GDM1 (cell line): ENCODE results near the gene TOR4A.
"Not testable (repeated sequence)": the region's sequence is repeated elsewhere in the genome, so short reads cannot be mapped to it uniquely, and the experiment has no call there.

ENCODE experiments used
- DNase-seq: peaks from one replicate; lab custom pipeline; 2025; lab: John Stamatoyannopoulos, UW

Gene TOR4A

DNA sequence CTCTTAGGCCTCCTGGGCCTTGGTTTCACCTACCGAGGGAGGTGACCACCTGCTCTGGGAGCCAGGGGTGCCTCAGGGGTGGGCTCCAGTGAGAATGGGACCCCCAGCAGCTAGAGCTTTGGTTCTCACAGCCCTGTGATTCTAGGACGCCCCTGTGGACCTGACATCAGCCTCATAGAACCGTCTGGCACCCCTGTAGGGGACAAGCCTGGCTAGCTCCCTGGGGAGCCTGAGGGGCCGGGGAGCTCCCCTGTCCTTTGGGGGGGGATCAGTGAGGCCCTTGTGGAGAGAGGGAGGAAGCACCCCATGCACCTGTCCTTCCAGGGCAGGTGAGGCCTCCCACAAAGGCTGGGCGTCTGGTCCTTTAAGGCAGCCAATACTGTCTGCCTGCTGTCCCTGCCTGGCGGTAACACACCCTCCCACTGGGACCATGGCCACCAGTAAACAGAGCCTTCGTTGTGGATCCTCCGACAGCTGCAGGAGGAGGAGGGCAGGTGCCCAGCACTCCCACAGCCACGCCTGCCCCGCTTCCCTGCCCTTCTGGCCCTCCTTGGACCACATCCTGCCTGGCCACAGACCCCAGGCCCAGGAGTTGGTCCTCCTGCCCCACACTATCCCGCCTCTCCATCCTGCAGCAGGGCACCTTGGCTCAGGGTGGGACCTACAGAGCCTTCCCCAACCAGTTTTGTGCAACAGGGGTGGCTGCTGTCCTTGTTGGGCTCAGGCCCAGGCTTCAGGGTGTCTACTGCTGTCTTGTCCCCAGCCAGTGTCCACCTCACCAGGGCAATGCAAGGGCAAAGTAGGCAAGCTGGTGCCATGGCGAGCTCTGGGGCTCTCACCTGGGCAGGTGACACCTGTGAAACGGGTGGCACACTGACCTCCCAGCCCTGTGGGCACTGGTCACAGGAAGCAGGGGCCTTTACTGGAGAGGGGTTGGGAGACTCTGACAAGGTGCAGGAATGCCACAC is 39.5 kb upstream of the TOR4A start:
- no peak for DNase-seq

DNA sequence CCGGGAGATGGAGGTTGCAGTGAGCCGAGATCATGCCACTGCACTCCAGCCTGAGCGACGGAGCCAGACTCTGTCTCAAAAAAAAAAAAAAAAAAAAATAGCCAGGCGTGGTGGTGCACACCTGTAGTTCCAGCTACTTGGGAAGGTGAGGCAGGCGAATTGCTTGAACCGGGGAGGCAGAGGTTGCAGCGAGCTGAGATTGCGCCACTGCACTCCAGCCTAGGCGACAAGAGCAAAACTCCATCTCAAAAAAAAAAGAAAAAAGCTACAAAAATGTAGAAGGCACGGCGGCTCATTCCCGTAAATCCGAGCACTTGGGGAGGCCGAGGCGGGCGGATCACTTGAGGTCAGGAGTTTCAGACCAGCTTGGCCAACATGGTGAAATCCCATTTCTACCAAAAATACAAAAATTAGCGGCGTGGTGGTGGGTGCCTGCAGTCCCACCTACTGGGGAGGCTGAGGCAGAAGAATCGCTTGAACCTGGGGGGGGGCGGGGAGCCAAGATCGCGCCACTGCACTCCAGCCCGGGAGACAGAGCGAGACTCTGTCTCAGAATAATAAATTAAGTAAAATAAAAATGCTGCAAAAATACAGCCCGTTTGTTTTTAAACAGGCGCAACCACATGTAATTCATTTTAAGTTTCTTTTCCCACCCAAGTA is 37.9 kb upstream of the TOR4A start:
- not testable (repeated sequence) for DNase-seq

DNA sequence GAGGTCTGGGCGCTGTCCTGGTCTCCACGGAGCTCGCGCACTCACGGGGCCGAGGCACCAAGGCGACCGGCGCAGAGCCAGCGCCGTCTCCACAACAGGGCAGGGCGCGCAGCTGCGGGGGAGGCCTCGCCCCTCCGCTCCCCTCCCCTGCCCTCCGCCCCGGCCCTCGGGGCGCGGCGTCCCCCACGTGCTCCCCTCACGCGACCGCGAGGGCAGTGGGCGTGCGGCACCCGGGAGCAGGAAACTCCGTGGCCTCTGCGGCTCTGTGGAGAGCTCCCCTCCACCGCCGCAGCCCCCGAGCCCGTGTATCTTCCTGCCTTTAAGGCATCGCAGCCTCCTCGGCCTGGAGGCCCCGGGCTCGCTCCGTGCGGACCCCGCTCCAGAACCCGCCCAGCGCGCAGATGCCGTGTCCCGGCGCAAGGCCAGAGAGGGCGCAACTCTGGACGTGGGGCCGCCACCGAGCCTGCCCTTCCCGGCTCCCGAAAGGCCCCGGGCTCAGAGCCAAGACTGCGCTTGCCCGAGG is 37.1 kb upstream of the TOR4A start:
- DNase-seq = peak; percentile 87

DNA sequence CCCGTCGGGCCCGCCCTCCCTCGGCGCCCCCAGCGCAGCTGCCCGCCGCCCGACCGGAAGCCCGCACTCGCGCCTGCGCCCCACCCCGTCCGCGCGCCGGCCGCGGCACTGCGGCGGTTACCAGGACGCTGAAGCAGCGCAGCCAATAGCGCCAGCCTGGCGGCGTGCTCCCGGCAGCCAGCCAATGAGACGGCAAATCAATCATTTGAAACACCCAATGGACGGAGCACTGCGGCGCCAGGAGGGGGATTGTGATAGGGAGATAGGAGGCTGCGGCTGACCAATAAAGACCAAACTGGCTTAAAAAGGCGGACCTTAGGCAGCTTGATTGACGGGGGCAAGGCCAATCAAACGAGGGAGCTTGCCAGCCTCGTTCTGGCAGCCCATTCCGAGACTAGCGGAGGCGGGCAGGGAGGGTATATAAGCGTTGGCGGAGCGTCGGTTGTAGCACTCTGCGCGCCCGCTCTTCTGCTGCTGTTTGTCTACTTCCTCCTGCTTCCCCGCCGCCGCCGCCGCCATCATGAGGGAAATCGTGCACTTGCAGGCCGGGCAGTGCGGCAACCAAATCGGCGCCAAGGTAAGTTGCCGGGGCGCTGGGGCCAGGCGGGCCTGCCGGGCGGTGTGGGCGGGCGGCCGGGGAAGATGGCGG is 36.6 kb upstream of the TOR4A start, which contains the start of gene TUBB4B:
Gene TUBB4B (plus strand): TSS at position 447 of the 649 bp plus-strand sequence. CDS start 74 bp downstream, at position 521.
- DNase-seq = peak; percentile 100

DNA sequence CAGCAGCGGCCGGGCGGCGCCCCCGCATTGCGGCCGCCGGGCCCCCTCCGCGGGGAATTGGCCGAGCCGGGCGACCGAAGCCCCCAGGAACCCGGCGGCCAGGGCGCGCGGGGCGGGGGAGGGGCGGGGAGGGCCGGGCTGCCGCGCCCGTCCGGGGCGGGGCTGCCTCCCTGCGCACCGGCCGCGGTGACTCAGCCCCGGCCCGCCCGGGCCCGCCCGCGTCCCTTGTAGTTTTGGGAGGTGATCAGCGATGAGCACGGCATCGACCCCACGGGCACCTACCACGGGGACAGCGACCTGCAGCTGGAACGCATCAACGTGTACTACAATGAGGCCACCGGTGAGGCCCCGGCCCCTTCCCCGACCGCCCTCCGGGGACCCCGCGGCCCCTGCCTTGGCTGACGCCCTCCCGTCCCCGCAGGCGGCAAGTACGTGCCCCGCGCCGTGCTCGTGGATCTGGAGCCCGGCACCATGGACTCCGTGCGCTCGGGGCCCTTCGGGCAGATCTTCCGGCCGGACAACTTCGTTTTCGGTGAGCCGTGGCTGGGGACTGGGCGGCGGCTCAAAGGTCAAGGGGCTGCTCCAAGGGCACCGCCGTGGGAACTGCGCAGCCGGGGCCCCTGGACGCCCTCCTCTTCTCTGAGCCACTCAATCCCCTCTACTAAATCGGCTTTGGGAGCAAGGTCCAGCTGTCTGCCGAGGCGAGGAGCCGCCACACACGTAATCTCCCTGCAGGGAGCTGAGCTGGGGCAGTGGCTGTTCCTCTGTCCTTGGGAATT is 35.8 kb upstream of the TOR4A start:
- DNase-seq = no peak

DNA sequence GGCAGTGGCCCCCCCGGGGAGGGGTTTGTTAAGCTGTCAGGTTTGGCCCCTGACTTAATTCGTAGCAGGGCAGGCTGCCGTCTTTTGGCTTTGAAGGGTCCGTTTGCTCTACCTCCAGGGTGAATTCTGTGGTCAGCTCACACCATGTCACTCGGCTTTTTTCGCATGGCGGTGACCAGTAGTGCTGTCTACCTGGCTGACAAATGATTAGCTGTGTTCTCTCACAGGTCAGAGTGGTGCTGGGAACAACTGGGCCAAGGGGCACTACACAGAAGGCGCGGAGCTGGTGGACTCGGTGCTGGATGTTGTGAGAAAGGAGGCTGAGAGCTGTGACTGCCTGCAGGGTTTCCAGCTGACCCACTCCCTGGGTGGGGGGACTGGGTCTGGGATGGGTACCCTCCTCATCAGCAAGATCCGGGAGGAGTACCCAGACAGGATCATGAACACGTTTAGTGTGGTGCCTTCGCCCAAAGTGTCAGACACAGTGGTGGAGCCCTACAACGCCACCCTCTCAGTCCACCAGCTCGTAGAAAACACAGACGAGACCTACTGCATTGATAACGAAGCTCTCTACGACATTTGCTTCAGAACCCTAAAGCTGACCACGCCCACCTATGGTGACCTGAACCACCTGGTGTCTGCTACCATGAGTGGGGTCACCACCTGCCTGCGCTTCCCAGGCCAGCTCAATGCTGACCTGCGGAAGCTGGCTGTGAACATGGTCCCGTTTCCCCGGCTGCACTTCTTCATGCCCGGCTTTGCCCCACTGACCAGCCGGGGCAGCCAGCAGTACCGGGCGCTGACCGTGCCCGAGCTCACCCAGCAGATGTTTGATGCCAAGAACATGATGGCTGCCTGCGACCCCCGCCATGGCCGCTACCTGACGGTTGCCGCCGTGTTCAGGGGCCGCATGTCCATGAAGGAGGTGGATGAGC is 35.0 kb upstream of the TOR4A start:
- DNase-seq = no peak

DNA sequence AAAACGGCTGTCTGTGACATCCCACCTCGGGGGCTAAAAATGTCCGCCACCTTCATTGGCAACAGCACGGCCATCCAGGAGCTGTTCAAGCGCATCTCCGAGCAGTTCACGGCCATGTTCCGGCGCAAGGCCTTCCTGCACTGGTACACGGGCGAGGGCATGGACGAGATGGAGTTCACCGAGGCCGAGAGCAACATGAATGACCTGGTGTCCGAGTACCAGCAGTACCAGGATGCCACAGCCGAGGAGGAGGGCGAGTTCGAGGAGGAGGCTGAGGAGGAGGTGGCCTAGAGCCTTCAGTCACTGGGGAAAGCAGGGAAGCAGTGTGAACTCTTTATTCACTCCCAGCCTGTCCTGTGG is 34.3 kb upstream of the TOR4A start:
- not testable (repeated sequence) for DNase-seq

DNA sequence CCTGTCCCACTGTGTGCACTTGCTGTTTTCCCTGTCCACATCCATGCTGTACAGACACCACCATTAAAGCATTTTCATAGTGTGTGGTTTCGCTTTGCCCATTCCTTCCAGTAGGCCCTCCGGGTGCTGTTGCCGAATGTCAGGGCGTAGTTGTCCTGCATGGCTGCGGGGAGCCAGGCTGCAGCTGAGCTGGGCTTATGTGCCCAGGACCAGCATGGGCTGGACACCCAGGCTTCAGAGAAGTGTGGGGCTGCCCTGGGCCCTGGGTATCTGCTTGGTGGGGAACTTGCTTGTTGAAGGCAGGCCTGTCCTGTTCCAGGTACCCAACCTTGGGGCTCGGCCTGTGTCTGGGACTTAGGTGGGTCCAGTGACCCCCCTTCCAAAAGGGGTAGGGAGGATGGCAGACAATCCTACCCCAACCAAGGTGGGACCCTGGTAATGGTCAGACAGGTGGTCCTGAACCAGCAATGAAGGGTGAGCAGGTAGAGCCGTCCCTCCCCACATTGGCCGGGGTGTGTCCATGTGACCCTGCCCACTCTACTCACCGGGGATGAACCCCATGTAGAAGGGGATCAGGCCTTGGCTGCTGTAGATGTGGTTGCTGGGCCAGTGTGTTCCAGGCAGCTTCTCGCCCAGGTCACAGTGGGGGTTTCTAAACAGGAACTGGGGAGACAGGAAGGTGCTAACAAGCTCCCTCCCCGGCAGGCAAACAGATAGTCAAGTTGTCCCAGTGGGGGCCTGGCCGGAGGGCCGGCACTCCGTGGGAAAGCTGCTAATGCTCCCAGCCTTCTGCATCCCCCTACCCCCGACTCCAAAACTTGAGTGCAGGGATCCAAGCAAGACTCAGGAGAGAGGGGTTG is 33.7 kb upstream of the TOR4A start:
- no peak for DNase-seq

DNA sequence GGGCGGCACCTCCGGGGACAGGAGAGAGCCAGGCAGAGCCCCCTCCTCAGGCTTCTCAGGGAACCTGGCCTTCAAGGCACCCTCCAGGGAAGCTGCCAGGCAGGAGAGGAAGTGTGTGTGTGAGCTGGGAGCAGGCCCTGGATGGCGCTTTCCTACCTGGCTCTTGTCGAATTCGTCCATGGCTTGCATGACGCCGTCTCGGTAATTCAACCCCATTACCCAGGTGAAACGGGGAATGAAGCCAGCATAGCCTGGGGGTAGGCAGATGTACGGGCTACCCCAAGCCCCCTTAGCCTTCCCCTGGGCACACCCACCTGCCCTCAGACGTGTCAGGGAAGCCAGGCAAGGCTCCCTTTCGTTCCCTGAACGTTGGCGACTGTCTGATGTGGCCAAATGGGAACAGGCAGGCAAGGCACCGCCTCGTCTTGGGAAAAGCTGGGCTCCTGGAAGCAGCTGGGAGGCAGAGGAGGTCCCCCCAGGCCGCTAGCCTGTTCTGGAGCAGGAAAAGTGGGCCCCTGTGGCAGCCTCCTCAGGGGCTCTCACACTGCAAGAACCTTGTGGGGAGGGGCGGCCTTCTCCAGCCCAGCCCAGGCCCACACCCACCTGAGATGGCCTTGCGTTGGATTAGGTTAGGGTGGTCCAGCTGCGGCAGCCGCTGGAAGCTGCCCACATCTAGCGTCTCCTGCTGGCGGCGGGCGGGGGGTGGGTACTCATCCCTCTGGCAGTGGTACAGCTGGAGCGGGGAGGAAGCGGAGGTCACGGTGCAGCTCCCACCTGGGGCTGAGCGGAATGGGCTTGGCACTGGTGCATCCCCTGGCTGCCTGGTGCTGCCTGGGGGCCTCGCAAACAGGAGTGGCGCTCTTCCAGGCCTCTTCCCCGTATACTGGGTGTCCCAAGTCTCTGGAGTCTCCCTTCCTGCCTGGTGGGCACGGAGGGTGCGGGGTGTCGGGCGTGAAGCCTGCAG is 32.8 kb upstream of the TOR4A start:
- no peak for DNase-seq

DNA sequence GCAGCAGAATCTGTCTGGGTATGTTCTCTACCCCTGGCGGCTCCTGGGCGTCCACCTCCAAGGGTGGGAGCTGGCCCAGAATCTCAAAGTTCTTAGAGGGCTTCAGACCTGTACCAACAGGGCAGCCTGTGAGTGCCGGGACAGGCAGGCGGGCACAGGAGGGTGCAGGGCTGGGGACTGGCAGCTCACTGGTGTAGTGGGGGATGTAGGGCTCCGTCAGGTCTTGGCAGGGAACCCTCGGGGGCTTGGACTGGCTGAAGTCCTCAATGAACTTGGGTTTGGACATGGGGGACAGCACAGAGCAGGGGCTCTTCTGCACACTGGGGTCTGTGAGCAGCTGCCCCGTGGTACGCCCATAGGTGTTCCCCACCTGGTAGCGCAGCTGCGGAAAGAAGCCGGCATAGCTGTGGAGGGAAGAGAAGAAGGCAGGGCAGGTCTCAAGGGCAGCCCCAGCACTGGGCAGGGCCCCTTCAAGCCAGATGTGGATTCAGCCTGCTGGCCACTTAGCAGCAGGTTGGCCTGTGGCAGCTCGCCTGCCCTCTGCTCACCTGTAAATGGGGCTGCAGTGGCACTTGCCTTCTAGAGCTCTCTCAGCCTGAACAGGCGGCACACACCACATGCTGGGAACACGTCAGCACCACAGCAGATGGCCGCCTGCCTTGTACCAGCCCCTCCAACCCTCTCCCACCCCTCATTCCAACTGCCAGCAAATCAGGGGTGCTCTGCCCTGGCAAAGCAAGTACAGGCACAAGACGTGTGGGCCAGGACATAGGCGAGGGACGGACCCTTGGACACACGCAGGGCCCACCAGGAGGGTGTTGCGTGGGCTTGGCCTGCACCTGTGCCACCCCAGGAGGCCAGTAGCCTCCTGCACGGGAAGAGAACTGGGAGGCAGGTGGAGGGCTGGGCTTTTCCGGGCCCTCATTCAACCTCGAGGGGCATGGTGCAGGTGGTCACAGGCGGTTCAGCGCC is 31.8 kb upstream of the TOR4A start:
- no peak for DNase-seq

DNA sequence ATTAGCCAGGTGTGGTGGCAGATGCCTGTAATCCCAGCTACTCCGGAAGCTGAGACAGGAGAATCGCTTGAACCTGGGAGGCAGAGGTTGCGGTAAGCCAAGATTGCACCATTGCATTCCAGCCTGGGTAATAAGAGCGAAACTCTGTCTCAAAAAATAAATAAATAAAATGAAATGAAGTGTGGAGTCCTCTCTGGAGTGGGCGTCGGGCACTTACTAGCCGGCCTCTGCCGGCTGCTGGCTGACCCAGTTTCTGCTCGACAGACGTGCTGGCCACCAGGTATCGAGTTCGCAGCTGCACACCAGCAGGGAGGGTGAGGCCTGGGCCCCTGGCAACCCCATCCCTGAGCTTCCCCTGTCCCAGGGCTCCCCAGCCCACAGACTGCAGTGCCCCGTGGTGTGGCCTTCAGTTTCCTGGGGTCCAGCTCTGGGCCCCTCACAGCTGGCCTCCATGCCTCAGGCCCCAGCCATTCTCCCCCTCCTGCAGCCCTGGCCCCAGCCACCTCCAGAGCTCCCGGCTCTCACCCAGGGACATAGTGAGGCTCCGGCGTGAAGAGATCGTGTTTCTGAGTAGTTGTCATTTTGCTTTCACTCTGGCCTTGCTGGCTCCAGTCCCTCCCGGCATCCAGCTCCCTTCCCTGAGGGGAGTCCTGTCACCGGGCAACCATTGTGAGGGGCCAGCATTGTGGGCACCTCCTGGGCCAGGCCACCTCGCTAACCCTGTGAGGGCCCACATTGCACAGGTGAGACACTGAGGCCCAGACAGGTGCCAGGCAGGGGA is 30.2 kb upstream of the TOR4A start:
- DNase-seq = no peak

DNA sequence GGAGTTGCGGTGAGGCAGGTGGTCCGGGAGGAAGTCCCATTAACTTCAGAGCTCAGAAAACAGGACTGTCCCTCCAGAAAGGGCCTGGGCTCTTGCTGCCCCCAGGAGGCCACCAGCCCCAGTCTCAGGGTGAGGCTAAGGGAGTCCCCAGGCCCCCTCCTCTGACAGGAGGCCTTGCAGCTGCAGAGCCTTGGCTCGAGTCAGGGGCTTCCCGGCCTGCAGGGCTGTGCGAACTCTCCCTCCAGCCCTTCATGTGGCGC is 29.7 kb upstream of the TOR4A start:
- no peak for DNase-seq

DNA sequence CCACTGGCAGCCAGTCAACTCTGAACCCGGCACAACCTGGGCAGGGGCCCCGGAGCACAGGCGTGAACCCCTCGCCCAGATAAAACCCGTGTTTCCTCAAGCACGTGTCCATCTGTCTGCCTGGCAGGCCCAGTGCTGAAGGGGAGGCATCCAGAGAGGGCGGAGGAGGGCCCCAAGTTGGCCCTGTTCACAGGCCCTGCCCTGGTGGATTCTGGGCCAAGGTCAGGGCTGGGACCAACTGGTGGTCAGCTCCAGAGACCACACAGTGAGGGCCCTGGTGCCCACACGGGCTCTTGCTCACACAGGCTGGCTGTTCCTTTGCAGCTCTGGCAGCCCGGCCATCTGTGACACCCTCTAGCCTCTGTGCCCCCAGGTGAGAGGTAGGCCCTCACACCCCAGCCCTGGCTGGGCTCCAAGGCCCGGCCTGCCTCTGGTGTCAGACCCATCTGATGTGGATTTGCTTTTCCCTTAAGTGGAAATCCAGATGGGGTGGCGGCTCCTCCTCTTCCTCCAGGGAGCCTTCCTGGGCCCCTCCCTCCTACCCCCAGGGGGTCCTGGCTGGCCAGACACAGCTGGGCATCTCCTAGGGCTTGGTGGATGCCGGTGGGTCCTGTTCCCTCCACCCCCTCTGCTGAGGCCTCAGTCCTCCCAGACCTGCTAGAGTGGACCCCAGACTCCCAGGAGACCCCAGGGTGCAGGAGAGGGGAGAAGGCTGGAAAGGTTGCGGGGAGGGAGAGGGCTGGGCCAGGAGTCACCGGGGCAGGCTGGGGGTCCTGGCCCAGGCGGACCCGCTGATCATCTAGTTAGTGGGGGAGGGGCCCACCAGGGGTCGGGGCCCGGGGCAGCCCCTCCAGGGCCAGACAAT is 27.0 kb upstream of the TOR4A start:
- no peak for DNase-seq

DNA sequence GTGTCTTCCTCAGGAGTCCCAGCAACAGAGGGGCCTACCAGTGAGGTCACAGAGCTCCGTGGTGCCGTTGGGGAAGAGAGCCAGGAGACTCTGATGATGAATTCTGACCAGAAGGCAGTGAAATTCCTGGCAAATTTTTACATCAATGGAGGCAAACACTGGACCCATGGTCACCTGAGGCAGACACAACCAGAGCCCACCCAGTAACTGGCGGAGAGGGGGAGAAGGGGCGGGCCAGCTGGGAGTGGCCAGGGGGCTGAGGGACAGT is 26.4 kb upstream of the TOR4A start, which contains the start of gene STPG3:
Gene STPG3 (plus strand): TSS at position 93 of the 268 bp plus-strand sequence. CDS start 1 bp downstream, at position 94.
- no peak for DNase-seq

DNA sequence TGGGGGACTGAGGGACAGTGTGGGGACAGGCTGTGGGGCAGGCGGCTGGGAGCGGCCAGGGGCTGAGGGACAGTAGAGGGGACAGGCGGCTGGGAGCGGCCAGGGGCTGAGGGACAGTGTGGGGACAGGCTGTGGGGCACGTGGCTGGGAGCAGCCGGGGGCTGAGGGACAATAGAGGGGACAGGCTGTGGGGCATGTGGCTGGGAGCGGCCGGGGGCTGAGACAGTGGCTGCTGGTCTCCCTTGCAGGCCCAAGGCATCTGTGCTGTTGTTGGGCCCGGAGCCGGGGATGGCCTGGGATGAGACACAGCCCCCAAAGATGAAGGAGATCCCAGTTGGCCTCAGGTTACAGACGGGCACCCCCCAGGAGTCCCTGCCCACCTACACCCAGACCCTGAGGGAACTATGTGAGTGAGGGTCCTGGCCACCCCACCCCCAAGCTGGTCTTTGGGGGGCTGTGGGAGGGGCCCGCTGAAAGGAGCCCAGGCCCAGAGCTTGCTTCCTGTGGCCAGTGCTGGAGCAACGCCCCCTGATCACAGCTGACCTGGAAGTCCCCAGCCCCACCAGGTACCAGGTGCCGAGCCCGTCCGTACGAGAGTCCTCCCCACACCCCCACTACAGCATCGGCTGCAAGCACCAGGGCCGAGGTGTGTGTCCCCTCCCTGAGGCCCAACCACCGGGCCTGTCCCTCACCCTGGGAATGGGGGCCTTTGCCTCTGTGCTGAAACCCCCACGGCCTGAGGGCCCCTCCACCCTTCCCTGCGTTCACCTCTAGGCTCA is 25.8 kb upstream of the TOR4A start:
- DNase-seq = no peak
